ENCODE measurements around the gene LMOD1.

LMOD1 gene

DNA sequence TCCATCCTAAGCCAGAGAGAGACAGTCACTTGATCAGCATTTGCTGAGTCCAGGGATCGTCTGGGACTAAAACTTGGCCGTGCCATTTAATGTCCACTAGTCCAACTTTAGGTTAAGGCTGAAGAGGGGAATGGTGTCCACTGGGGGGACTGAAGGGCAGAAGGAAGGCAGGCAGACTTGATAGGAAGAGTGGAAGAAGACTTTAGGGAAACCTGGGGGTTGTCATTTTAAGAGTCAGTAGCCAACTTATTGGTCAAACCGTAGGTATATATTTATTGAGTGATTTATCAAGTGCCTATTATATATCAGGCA, 1.3 kb upstream of the LMOD1 start:
- TF ChIP-seq, protein P1, sequence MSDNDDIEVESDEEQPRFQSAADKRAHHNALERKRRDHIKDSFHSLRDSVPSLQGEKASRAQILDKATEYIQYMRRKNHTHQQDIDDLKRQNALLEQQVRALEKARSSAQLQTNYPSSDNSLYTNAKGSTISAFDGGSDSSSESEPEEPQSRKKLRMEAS (IDR thresholded peaks at IDR 0.05): no peak
- TF ChIP-seq ZBTB7A (IDR thresholded peaks at IDR 0.05; ENCODE audit: low read depth) (no peak), YY1 (IDR thresholded peaks at IDR 0.05; ENCODE audit: low read depth) (no peak), CREB1 (IDR thresholded peaks at IDR 0.05; ENCODE audit: low read depth) (no peak), TCF12 (IDR thresholded peaks at IDR 0.05; ENCODE audit: low read depth) (no peak), NFIC (IDR thresholded peaks at IDR 0.05) (no peak), TAF1 (IDR thresholded peaks at IDR 0.05; ENCODE audit: low read depth) (no peak), EP300 (IDR thresholded peaks at IDR 0.05; ENCODE audit: borderline replicate concordance) (no peak), EGR1 (IDR thresholded peaks at IDR 0.05) (no peak), FOXM1 (IDR thresholded peaks at IDR 0.05; ENCODE audit: borderline replicate concordance, low read depth) (no peak), CEBPB (IDR thresholded peaks at IDR 0.05) (no peak)
- TF ChIP-seq, protein P2, sequence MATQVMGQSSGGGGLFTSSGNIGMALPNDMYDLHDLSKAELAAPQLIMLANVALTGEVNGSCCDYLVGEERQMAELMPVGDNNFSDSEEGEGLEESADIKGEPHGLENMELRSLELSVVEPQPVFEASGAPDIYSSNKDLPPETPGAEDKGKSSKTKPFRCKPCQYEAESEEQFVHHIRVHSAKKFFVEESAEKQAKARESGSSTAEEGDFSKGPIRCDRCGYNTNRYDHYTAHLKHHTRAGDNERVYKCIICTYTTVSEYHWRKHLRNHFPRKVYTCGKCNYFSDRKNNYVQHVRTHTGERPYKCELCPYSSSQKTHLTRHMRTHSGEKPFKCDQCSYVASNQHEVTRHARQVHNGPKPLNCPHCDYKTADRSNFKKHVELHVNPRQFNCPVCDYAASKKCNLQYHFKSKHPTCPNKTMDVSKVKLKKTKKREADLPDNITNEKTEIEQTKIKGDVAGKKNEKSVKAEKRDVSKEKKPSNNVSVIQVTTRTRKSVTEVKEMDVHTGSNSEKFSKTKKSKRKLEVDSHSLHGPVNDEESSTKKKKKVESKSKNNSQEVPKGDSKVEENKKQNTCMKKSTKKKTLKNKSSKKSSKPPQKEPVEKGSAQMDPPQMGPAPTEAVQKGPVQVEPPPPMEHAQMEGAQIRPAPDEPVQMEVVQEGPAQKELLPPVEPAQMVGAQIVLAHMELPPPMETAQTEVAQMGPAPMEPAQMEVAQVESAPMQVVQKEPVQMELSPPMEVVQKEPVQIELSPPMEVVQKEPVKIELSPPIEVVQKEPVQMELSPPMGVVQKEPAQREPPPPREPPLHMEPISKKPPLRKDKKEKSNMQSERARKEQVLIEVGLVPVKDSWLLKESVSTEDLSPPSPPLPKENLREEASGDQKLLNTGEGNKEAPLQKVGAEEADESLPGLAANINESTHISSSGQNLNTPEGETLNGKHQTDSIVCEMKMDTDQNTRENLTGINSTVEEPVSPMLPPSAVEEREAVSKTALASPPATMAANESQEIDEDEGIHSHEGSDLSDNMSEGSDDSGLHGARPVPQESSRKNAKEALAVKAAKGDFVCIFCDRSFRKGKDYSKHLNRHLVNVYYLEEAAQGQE (IDR thresholded peaks at IDR 0.05; ENCODE audit: low read depth): no peak
- TF ChIP-seq, protein P3, sequence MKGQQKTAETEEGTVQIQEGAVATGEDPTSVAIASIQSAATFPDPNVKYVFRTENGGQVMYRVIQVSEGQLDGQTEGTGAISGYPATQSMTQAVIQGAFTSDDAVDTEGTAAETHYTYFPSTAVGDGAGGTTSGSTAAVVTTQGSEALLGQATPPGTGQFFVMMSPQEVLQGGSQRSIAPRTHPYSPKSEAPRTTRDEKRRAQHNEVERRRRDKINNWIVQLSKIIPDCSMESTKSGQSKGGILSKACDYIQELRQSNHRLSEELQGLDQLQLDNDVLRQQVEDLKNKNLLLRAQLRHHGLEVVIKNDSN (IDR thresholded peaks at IDR 0.05): no peak

DNA sequence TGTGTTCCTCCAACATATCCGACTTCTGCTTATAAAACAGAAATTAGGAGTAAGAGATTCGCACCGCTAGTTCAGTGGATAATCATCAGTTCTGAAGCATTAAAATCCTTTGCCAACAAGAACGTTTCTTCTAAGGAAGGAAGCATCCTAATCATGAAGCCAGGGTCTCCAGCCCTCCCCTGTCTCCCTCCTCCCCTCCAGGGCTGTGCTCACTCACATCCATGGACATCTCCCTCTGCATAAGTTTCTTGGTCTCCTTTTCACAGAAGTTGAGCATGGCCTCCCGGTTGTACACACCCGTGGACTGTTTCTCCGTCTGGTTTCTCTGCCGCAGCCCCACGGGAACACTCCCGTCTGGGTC, 505 bp downstream of the LMOD1 start:
- TF ChIP-seq EGR1 (IDR thresholded peaks at IDR 0.05) (no peak), EP300 (IDR thresholded peaks at IDR 0.05; ENCODE audit: borderline replicate concordance) (no peak)

DNA sequence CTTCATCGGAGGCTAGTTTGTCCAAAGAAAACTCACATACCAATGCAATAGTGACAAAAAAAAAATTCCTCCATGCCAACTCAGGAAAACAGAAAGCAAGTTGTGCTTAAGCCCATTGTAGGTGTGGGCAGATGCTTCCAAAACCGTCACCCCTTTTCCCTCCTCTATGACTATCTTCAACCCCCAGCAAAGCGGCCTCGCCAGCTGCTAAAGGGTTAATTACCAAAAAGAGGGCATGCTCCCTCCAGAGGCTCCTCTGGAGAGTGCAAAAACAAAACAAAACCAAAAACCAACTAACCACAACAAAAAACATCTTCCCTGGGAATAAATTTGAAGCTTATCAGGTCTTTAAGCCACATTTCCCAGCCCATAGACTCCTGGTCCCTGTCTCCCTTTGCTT, 1.2 kb downstream of the LMOD1 start:
- no peak for TF ChIP-seq NFIC (IDR thresholded peaks at IDR 0.05)
- TF ChIP-seq YY1 (IDR thresholded peaks at IDR 0.05; ENCODE audit: low read depth): no peak
- no peak for TF ChIP-seq FOXM1 (IDR thresholded peaks at IDR 0.05; ENCODE audit: borderline replicate concordance, low read depth)

DNA sequence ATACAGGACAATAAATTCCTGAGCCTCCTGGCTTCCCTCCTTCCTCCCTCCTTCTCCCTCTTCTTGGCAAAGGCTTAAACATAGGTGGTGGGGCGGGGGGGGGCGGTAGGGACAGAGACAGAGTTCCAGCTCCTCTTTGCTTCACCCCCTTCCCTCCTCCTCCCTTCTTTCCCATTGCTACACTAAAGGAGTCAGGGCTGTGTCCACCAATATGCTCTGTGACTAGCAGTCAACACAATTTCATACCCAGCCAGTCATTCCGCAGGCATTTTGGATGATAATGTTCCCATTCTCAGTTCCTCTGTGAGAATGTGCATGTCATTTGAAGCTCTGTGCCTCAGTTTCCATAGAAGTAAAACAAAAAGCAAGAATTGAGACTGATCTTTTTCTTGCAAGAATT, 1.7 kb downstream of the LMOD1 start:
- TF ChIP-seq, protein P3 (IDR thresholded peaks at IDR 0.05): no peak
- TF ChIP-seq CEBPB (IDR thresholded peaks at IDR 0.05) (no peak), EP300 (IDR thresholded peaks at IDR 0.05; ENCODE audit: borderline replicate concordance) (no peak), RAD21 (IDR thresholded peaks at IDR 0.05; ENCODE audit: low read depth) (no peak), CREB1 (IDR thresholded peaks at IDR 0.05; ENCODE audit: low read depth) (no peak), YY1 (IDR thresholded peaks at IDR 0.05; ENCODE audit: low read depth) (no peak), ZBTB7A (IDR thresholded peaks at IDR 0.05; ENCODE audit: low read depth) (no peak), FOXM1 (IDR thresholded peaks at IDR 0.05; ENCODE audit: borderline replicate concordance, low read depth) (no peak), TCF12 (IDR thresholded peaks at IDR 0.05; ENCODE audit: low read depth) (no peak), TAF1 (IDR thresholded peaks at IDR 0.05; ENCODE audit: low read depth) (no peak), NFIC (IDR thresholded peaks at IDR 0.05) (no peak), EGR1 (IDR thresholded peaks at IDR 0.05) (no peak), TEAD4 (IDR thresholded peaks at IDR 0.05) (no peak)
- TF ChIP-seq, protein P1 (IDR thresholded peaks at IDR 0.05): no peak
- TF ChIP-seq, protein P2 (IDR thresholded peaks at IDR 0.05; ENCODE audit: low read depth): no peak

DNA sequence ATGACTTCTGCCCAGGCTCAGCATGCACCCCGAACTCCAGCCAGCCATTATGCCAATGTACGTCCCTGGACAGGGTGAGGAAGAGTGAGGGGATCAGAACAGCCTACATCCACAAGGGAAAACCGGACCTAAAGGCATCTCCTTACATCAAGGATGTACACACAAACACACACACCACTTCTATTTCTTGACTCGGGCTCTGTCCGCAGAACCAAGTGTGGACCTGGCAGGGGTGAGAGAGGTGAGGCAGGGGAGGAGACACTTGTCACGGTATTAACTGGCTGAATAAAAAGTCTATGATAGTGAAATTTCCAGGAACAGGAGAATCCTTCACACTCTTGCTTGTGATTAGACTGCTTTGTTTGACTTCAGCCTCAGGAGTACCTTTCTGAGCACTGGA, 2.3 kb downstream of the LMOD1 start:
- TF ChIP-seq, protein P2 (IDR thresholded peaks at IDR 0.05; ENCODE audit: low read depth): no peak
- TF ChIP-seq TCF12 (IDR thresholded peaks at IDR 0.05; ENCODE audit: low read depth) (no peak), NFIC (IDR thresholded peaks at IDR 0.05) (no peak), ZBTB7A (IDR thresholded peaks at IDR 0.05; ENCODE audit: low read depth) (no peak)

Data from Ishikawa (cell line).